Neural progenitor cell (in vitro differentiated cells): ENCODE measurements around the gene TMEM108. TPM values are rescaled to one million over a fixed set of nuclear protein-coding genes. Genes with fewer than 3 reads are reported as not detected.

Experiments used
- DNase-seq: peaks from one replicate; pipeline ENCODE4 v3.0.0-alpha.2; 2016; ENCODE audit warnings: low spot score
- H2AFZ ChIP-seq: fragments of 200-600 bp; sonication (generic); replicated peaks from 2 replicates; pipeline ENCODE4 v1.6.1; 2016; ENCODE audit warnings: antibody characterized with exemption
- H3F3A ChIP-seq: fragments of 200-600 bp; sonication (generic); 2 replicates; pipeline ENCODE4 v1.6.1; 2016; ENCODE audit warnings: antibody characterized with exemption, low read depth
- H3K27ac ChIP-seq: fragments of 200-600 bp; sonication (generic); 2 replicates; pipeline ENCODE4 v1.5.1; 2016; ENCODE audit warnings: mild to moderate bottlenecking
- H3K27me3 ChIP-seq: fragments of 200-600 bp; sonication (generic); 2 replicates; pipeline ENCODE4 v1.6.1; 2016; ENCODE audit warnings: mild to moderate bottlenecking, moderate library complexity
- H3K36me3 ChIP-seq: fragments of 200-600 bp; sonication (generic); 2 replicates; pipeline ENCODE4 v1.5.1; 2016
- H3K4me1 ChIP-seq: fragments of 200-600 bp; sonication (generic); 2 replicates; pipeline ENCODE4 v1.6.1; 2016; ENCODE audit warnings: mixed run types
- H3K4me2 ChIP-seq: fragments of 200-600 bp; sonication (generic); 2 replicates; pipeline ENCODE4 v1.6.1; 2016
- H3K4me3 ChIP-seq: fragments of 200-600 bp; sonication (generic); 2 replicates; pipeline ENCODE4 v1.5.1; 2016
- H3K79me2 ChIP-seq: fragments of 200-600 bp; sonication (generic); 2 replicates; pipeline ENCODE4 v1.6.1; 2016; ENCODE audit warnings: low read depth
- H3K9ac ChIP-seq: fragments of 200-600 bp; sonication (generic); 2 replicates; pipeline ENCODE4 v1.6.1; 2016
- H3K9me3 ChIP-seq: fragments of 200-600 bp; sonication (generic); 2 replicates; pipeline ENCODE4 v1.5.1; 2016; ENCODE audit warnings: low read depth
- H4K20me1 ChIP-seq: fragments of 200-600 bp; sonication (generic); 2 replicates; pipeline ENCODE4 v1.6.1; 2016; ENCODE audit warnings: low read depth
- H3K27ac Mint-ChIP-seq: 3 replicates; pipeline ENCODE4 v1.8.0; 2021; ENCODE audit warnings: mixed read lengths
- H3K27me3 Mint-ChIP-seq: 2 replicates; pipeline ENCODE4 v1.8.0; 2022; ENCODE audit warnings: low read depth, mild to moderate bottlenecking, inconsistent platforms, moderate library complexity, mixed read lengths; ENCODE audit not compliant: insufficient read depth
- H3K36me3 Mint-ChIP-seq: 3 replicates; pipeline ENCODE4 v1.8.0; 2021; ENCODE audit warnings: mixed read lengths
- H3K4me1 Mint-ChIP-seq: 3 replicates; pipeline ENCODE4 v1.8.0; 2021; ENCODE audit warnings: mixed read lengths
- H3K4me3 Mint-ChIP-seq: 3 replicates; pipeline ENCODE4 v1.8.0; 2021; ENCODE audit warnings: mild to moderate bottlenecking, moderate library complexity, mixed read lengths
- H3K9me3 Mint-ChIP-seq: 3 replicates; pipeline ENCODE4 v1.8.0; 2020; ENCODE audit warnings: mixed read lengths
- CTCF ChIP-seq: fragments of 200-600 bp; sonication (generic); IDR thresholded peaks from 2 replicates; pipeline ENCODE4 v1.5.1; 2017; ENCODE audit warnings: antibody characterized with exemption, mild to moderate bottlenecking
- EZH2 ChIP-seq: fragments of 200-600 bp; sonication (generic); IDR thresholded peaks from 2 replicates; pipeline ENCODE4 v1.6.1; 2017; ENCODE audit warnings: antibody characterized with exemption, mild to moderate bottlenecking, moderate library complexity
- EZH2phosphoT487 ChIP-seq: fragments of 200-600 bp; sonication (generic); IDR thresholded peaks from 2 replicates; pipeline ENCODE4 v1.6.1; 2017; ENCODE audit warnings: antibody characterized with exemption
- total RNA-seq: library from RNA; depleted of rRNA; stranded (reverse); fragments of >200 nt; gene quantifications from 2 replicates; pipeline ENCODE4 v1.2.3, GENCODE V29; 2015; ENCODE audit warnings: low replicate concordance

TMEM108 gene
- total RNA-seq, 1 donor from 2014 or later, result 4.8 TPM

- Histone ChIP-seq H3K4me2 (no peak overlapping the region), H3K27ac (no peak overlapping the region), H3K4me3 (no peak overlapping the region), H3K27me3 (no peaks in the 10 kb centered on the region), H3K79me2 (no peaks in the 10 kb centered on the region), H3K9me3 (no peaks in the 10 kb centered on the region), H3K4me1 (peaks cover 11% of the 10 kb centered on the region), H3F3A (peaks cover 29% of the 10 kb centered on the region), H4K20me1 (no peaks in the 10 kb centered on the region), H2AFZ (no peak overlapping the region), H3K9ac (no peak overlapping the region), H3K36me3 (no peaks in the 10 kb centered on the region)
- no peaks in the 10 kb centered on the region for H3K9me3 Mint-ChIP-seq
- peaks cover 21% of the 10 kb centered on the region for H3K4me1 Mint-ChIP-seq
- peaks cover 3% of the 10 kb centered on the region for H3K27me3 Mint-ChIP-seq
- H3K4me3 Mint-ChIP-seq, result no peak overlapping the region
- H3K27ac Mint-ChIP-seq, result no peak overlapping the region
- TF ChIP-seq EZH2, result no peak
- TF ChIP-seq CTCF, result no peak
- no peak for TF ChIP-seq EZH2phosphoT487
- no peak for DNase-seq
- H3K36me3 Mint-ChIP-seq, result no peaks in the 10 kb centered on the region
Measured at GRCh38 chr3:133410191-133410892, 372.2 kb downstream of the TMEM108 start.

- no peak for DNase-seq
- Histone ChIP-seq H3K4me2 (no peak overlapping the region), H3K9me3 (no peaks in the 10 kb centered on the region), H3K36me3 (no peaks in the 10 kb centered on the region), H3K27ac (peak overlapping the region; percentile 79), H3K4me1 (peaks cover 6% of the 10 kb centered on the region), H3K9ac (no peak overlapping the region), H3K79me2 (no peaks in the 10 kb centered on the region), H2AFZ (peak overlapping the region; percentile 78), H3K27me3 (no peaks in the 10 kb centered on the region), H4K20me1 (no peaks in the 10 kb centered on the region), H3F3A (peaks cover 17% of the 10 kb centered on the region), H3K4me3 (no peak overlapping the region)
- Mint-ChIP-seq H3K27me3 (peaks cover 6% of the 10 kb centered on the region), H3K9me3 (no peaks in the 10 kb centered on the region), H3K27ac (peak overlapping the region; percentile 47), H3K36me3 (no peaks in the 10 kb centered on the region), H3K4me3 (no peak overlapping the region), H3K4me1 (peaks cover 17% of the 10 kb centered on the region)
- no peak for TF ChIP-seq EZH2
- TF ChIP-seq CTCF, result no peak
- no peak for TF ChIP-seq EZH2phosphoT487
Measured at GRCh38 chr3:133412183-133413132, 374.3 kb downstream of the TMEM108 start.

- H3K36me3 Mint-ChIP-seq, result no peaks in the 10 kb centered on the region
- Histone ChIP-seq H3K27me3 (no peaks in the 10 kb centered on the region), H3K4me2 (no peak overlapping the region), H3K79me2 (no peaks in the 10 kb centered on the region), H3K9ac (no peak overlapping the region), H3K9me3 (no peaks in the 10 kb centered on the region), H3K36me3 (no peaks in the 10 kb centered on the region), H4K20me1 (no peaks in the 10 kb centered on the region), H3F3A (peaks cover 17% of the 10 kb centered on the region), H3K4me1 (peaks cover 6% of the 10 kb centered on the region), H3K4me3 (no peak overlapping the region), H3K27ac (peak overlapping the region; percentile 79), H2AFZ (peak overlapping the region; percentile 78)
- peaks cover 17% of the 10 kb centered on the region for H3K4me1 Mint-ChIP-seq
- H3K4me3 Mint-ChIP-seq, result peak overlapping the region; percentile 7
- TF ChIP-seq CTCF (no peak), EZH2 (no peak), EZH2phosphoT487 (no peak)
- H3K27me3 Mint-ChIP-seq, result peaks cover 6% of the 10 kb centered on the region
- peak overlapping the region; percentile 47 for H3K27ac Mint-ChIP-seq
- DNase-seq, result peak; percentile 17
- H3K9me3 Mint-ChIP-seq, result no peaks in the 10 kb centered on the region
Measured at GRCh38 chr3:133413161-133414020, 375.2 kb downstream of the TMEM108 start.
